HG02623 (cell line): ENCODE results near the gene FAHD1.
"Not testable (repeated sequence)": the region's sequence is repeated elsewhere in the genome, so short reads cannot be mapped to it uniquely, and the experiment has no call there.

Experiments
- ATAC-seq: cut with Tn5 transposase; IDR thresholded peaks from one replicate; pipeline ENCODE4 v1.9.1; 2021; ENCODE audit warnings: moderate library complexity; ENCODE audit not compliant: unreplicated experiment

The FAHD1 gene

GRCh38 chr16:1834096-1834495 is 7.1 kb downstream of the FAHD1 start:
- no peak for ATAC-seq

- no peak for ATAC-seq
Measured at GRCh38 chr16:1839554-1839953, 12.5 kb downstream of the FAHD1 start.

- ATAC-seq, result no peak
Measured at GRCh38 chr16:1845985-1846384, 19.0 kb downstream of the FAHD1 start.

GRCh38 chr16:1846416-1846815 is 19.4 kb downstream of the FAHD1 start:
- ATAC-seq, result no peak

GRCh38 chr16:1850981-1851380 is 24.0 kb downstream of the FAHD1 start:
- no peak for ATAC-seq

- ATAC-seq, result no peak
Measured at GRCh38 chr16:1851793-1852192, 24.8 kb downstream of the FAHD1 start.

GRCh38 chr16:1857433-1858097 is 30.6 kb downstream of the FAHD1 start:
- ATAC-seq, result no peak

- ATAC-seq, result no peak
Measured at GRCh38 chr16:1858189-1858865, 31.3 kb downstream of the FAHD1 start.

- ATAC-seq, result no peak
Measured at GRCh38 chr16:1859650-1860049, 32.6 kb downstream of the FAHD1 start.

- ATAC-seq, result no peak
Measured at GRCh38 chr16:1861730-1862129, 34.7 kb downstream of the FAHD1 start.

- no peak for ATAC-seq
Measured at GRCh38 chr16:1862394-1862793, 35.4 kb downstream of the FAHD1 start.

- no peak for ATAC-seq
Measured at GRCh38 chr16:1863681-1864460, 36.9 kb downstream of the FAHD1 start.

GRCh38 chr16:1865902-1866690 is 39.1 kb downstream of the FAHD1 start:
- ATAC-seq, result no peak

GRCh38 chr16:1870365-1871082 is 43.5 kb downstream of the FAHD1 start:
- ATAC-seq, result no peak

- ATAC-seq, result no peak
Measured at GRCh38 chr16:1871974-1872635, 45.1 kb downstream of the FAHD1 start, which contains the start of gene MEIOB. Gene MEIOB (minus strand): TSS chr16:1872164. CDS start chr16:1868175, 3,989 bp downstream.

GRCh38 chr16:1874854-1875253 is 47.8 kb downstream of the FAHD1 start:
- ATAC-seq, result no peak

- ATAC-seq, result not testable (repeated sequence)
Measured at GRCh38 chr16:1876066-1876465, 49.1 kb downstream of the FAHD1 start.

- ATAC-seq, result no peak
Measured at GRCh38 chr16:1876468-1876867, 49.5 kb downstream of the FAHD1 start.

- ATAC-seq, result no peak
Measured at GRCh38 chr16:1877089-1877488, 50.1 kb downstream of the FAHD1 start.

GRCh38 chr16:1877804-1878203 is 50.8 kb downstream of the FAHD1 start:
- no peak for ATAC-seq
